Stimulated activated naive CD8-positive, alpha-beta T cell treated with anti-CD3 and anti-CD28 coated beads, Interleukin-15, Interleukin-2, amounts not matched to agents 100 ng/mL and 50 ng/mL, for 24 hours (primary cell): ENCODE measurements around the gene HS6ST3.

Source experiments
- H3K27ac Mint-ChIP-seq: one replicate; pipeline ENCODE4 v1.8.0; 2021; ENCODE audit warnings: mild to moderate bottlenecking, mixed read lengths
- H3K27me3 Mint-ChIP-seq: one replicate; pipeline ENCODE4 v1.8.0; 2021; ENCODE audit warnings: mixed read lengths
- H3K36me3 Mint-ChIP-seq: one replicate; pipeline ENCODE4 v1.8.0; 2021; ENCODE audit warnings: low read depth, mixed read lengths
- H3K4me1 Mint-ChIP-seq: one replicate; pipeline ENCODE4 v1.8.0; 2021; ENCODE audit warnings: low read depth, mixed read lengths
- H3K4me3 Mint-ChIP-seq: one replicate; pipeline ENCODE4 v1.8.0; 2021; ENCODE audit warnings: mild to moderate bottlenecking, mixed read lengths
- H3K9me3 Mint-ChIP-seq: one replicate; pipeline ENCODE4 v1.8.0; 2021; ENCODE audit warnings: mixed read lengths

HS6ST3 gene

DNA sequence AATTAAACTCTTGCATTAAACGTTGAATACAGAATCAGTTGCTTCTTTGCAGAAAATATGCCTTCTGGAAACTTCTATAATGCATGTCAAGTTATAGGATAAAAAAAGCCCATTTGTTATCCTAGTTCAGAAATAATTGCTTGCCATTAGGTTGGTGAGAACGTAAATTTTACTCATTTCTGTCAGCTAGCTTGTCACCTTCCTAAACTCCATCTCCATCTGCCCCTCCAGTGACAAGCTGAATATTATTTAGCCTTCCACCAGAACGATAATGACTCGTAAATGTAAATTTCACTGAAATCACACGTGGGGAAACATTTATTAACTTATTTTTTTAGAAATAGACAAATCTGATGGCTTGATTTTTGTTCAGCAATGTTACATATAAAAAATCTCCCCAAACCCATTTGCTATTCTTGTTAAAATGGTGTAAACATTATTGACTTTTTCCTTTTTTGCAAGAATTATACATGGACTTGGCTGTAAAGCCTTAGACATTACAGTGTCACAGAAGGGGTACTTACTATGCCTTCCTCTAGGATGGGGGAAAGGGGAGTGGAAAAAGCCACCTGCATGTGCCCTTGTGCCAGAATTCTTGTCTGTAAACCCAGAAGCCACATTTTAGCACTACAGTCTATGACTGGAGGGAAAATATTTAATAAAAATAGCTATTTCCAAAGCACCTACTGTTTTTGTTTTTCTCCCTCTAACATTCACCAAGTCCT is 577.5 kb downstream of the HS6ST3 start:
- no peaks in the 10 kb centered on the region for H3K4me1 Mint-ChIP-seq
- no peaks in the 10 kb centered on the region for H3K36me3 Mint-ChIP-seq
- no peaks in the 10 kb centered on the region for H3K27me3 Mint-ChIP-seq
- H3K9me3 Mint-ChIP-seq, result peaks cover 10% of the 10 kb centered on the region
- no peak overlapping the region for H3K27ac Mint-ChIP-seq
- no peak overlapping the region for H3K4me3 Mint-ChIP-seq

- no peaks in the 10 kb centered on the region for H3K4me1 Mint-ChIP-seq
- no peaks in the 10 kb centered on the region for H3K36me3 Mint-ChIP-seq
- H3K27ac Mint-ChIP-seq, result no peak overlapping the region
- H3K4me3 Mint-ChIP-seq, result no peak overlapping the region
- peaks cover 8% of the 10 kb centered on the region for H3K9me3 Mint-ChIP-seq
- no peaks in the 10 kb centered on the region for H3K27me3 Mint-ChIP-seq
These were observed 581.2 kb downstream of the HS6ST3 start for GRCh38 chr13:96671073-96671472.

DNA sequence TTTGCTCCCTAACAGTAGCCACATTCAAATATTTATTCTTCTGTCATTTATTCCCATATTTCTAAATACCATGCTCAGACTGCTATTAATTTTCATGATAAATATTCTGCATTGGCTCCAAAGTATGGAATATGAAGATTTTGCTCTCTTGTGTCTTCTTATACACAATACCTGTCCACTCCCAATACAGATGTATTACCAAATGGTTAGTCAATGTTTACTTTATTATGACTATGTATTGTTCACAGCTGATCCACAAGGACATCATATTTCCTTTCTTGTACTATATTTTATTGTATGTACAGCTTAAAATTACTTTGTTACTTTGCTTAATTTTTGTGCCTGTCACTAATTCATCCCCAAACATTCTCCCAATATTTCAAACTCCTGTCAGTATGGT is 582.1 kb downstream of the HS6ST3 start:
- no peaks in the 10 kb centered on the region for H3K4me1 Mint-ChIP-seq
- H3K27me3 Mint-ChIP-seq, result no peaks in the 10 kb centered on the region
- H3K36me3 Mint-ChIP-seq, result no peaks in the 10 kb centered on the region
- no peak overlapping the region for H3K27ac Mint-ChIP-seq
- H3K9me3 Mint-ChIP-seq, result peaks cover 8% of the 10 kb centered on the region
- H3K4me3 Mint-ChIP-seq, result no peak overlapping the region

DNA sequence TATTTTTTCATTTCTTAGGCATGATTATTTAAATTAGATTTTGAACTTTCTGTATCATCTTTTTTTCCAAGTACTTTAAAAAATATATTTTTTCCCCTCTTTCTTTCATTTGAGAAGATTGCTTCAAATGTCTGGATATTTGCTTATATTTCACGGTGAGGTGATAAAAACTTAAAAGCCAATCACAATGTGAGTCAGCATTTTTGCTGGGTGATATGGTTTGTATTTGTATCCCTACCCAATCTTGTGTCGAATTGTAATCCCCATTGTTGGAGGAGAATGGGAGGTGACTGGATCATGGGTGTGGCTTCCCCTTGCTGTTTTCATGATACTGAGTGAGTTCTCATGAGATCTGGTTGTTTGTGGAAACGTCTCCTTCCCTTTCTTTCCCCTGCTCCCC is 583.9 kb downstream of the HS6ST3 start:
- Mint-ChIP-seq H3K4me3 (no peak overlapping the region), H3K36me3 (no peaks in the 10 kb centered on the region), H3K27me3 (no peaks in the 10 kb centered on the region), H3K9me3 (peaks cover 8% of the 10 kb centered on the region), H3K27ac (no peak overlapping the region), H3K4me1 (no peaks in the 10 kb centered on the region)

- Mint-ChIP-seq H3K9me3 (peaks cover 5% of the 10 kb centered on the region), H3K27ac (no peak overlapping the region), H3K4me1 (no peaks in the 10 kb centered on the region), H3K36me3 (no peaks in the 10 kb centered on the region), H3K4me3 (no peak overlapping the region), H3K27me3 (no peaks in the 10 kb centered on the region)
These were observed 587.1 kb downstream of the HS6ST3 start for GRCh38 chr13:96677029-96677428.

- Mint-ChIP-seq H3K36me3 (no peaks in the 10 kb centered on the region), H3K27me3 (no peaks in the 10 kb centered on the region), H3K9me3 (peaks cover 5% of the 10 kb centered on the region), H3K27ac (no peak overlapping the region), H3K4me1 (no peaks in the 10 kb centered on the region), H3K4me3 (no peak overlapping the region)
These were observed 588.9 kb downstream of the HS6ST3 start for GRCh38 chr13:96678801-96679200.

DNA sequence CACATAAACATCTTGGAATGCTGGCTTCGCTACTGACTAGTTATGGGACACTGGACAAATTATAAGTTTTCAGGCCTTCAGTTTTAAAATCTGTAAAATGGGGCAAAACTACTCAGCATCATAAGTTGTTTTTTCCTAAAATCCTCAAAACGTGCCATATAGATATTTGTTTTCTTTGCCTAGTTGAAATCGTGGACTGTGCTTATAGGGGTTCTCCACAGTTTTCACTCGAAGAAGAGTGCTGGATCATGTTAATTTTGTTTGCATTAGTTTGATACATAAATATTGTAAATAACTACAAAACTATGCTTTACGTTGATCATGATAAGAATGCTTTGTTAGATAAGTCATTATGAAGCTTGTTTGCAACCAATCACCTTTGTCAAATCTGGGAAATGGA is 591.0 kb downstream of the HS6ST3 start:
- no peaks in the 10 kb centered on the region for H3K4me1 Mint-ChIP-seq

GRCh38 chr13:96681766-96682165 is 591.9 kb downstream of the HS6ST3 start:
- no peaks in the 10 kb centered on the region for H3K27me3 Mint-ChIP-seq
- no peak overlapping the region for H3K4me3 Mint-ChIP-seq
- no peak overlapping the region for H3K27ac Mint-ChIP-seq
- H3K36me3 Mint-ChIP-seq, result no peaks in the 10 kb centered on the region
- H3K4me1 Mint-ChIP-seq, result no peaks in the 10 kb centered on the region
- peaks cover 3% of the 10 kb centered on the region for H3K9me3 Mint-ChIP-seq

More for the DNA sequence above, 591.0 kb downstream of the HS6ST3 start:
- peaks cover 3% of the 10 kb centered on the region for H3K9me3 Mint-ChIP-seq
- no peak overlapping the region for H3K27ac Mint-ChIP-seq
- no peak overlapping the region for H3K4me3 Mint-ChIP-seq
- H3K27me3 Mint-ChIP-seq, result no peaks in the 10 kb centered on the region
- no peaks in the 10 kb centered on the region for H3K36me3 Mint-ChIP-seq

DNA sequence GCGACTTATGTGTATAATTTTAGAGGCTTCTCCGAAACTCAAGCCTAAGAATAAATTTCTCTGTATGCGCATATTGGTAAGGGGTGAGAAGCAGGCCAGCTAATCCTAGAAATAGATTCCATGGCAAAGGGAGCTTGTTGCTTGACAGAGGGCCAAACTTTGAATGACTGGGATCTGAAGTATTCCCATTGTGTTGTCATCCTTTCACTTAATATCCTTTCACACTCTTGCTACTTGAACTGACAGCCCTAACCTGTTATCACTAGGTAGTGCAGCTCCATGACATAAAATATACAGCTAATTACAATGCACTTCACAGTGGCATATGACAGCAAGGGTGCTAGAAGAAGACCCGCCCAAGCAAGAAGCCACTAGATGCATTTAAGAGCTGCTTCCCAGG is 594.6 kb downstream of the HS6ST3 start:
- Mint-ChIP-seq H3K27me3 (no peaks in the 10 kb centered on the region), H3K27ac (no peak overlapping the region), H3K36me3 (no peaks in the 10 kb centered on the region), H3K4me3 (no peak overlapping the region), H3K4me1 (no peaks in the 10 kb centered on the region), H3K9me3 (peaks cover 7% of the 10 kb centered on the region)

GRCh38 chr13:96684907-96685306 is 595.0 kb downstream of the HS6ST3 start:
- no peak overlapping the region for H3K4me3 Mint-ChIP-seq
- H3K27ac Mint-ChIP-seq, result no peak overlapping the region
- no peaks in the 10 kb centered on the region for H3K36me3 Mint-ChIP-seq
- H3K27me3 Mint-ChIP-seq, result no peaks in the 10 kb centered on the region
- no peaks in the 10 kb centered on the region for H3K4me1 Mint-ChIP-seq
- peaks cover 7% of the 10 kb centered on the region for H3K9me3 Mint-ChIP-seq

DNA sequence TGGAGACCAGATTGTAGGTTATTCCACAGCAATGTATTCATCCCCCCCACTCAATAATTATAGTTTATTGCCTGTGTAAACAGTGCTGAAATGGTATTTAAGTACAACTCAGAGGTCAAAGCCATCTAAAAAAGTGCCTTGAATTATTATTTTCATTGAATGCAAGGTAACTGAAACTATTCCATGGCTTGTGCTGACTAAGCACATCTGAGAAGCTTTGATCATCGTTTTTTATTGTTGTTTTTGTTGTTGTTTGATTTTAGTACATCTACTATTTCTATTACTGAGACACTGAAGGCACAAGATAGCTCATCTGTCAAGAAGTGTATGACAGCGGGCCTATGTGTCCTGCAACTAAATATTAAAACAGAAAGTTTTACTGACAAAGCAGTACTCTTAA is 596.4 kb downstream of the HS6ST3 start:
- no peaks in the 10 kb centered on the region for H3K4me1 Mint-ChIP-seq

DNA sequence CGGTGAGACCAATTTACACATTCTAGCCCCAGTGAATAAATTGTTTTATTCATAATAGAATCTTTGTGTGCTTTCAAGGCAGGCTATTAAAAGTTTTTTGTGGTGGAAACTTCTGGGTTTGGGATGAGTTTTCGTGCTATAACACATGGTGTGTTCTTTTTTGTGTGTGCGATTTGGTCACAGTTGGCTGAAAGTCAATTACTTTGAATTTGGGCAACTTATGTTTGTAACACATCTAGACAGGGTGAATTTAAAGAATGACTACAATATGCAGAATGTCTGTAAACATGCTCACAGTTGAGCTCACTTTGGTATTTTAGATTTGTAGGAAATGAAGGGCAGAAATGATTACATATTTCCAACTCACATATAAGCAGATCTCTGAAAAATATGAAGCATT is 597.3 kb downstream of the HS6ST3 start:
- Mint-ChIP-seq H3K4me1 (no peaks in the 10 kb centered on the region), H3K27me3 (no peaks in the 10 kb centered on the region), H3K36me3 (no peaks in the 10 kb centered on the region), H3K27ac (no peak overlapping the region), H3K9me3 (peaks cover 11% of the 10 kb centered on the region), H3K4me3 (no peak overlapping the region)

More for the DNA sequence above, 596.4 kb downstream of the HS6ST3 start:
- H3K9me3 Mint-ChIP-seq, result peaks cover 7% of the 10 kb centered on the region
- H3K27me3 Mint-ChIP-seq, result no peaks in the 10 kb centered on the region
- no peak overlapping the region for H3K27ac Mint-ChIP-seq
- no peak overlapping the region for H3K4me3 Mint-ChIP-seq
- H3K36me3 Mint-ChIP-seq, result no peaks in the 10 kb centered on the region

DNA sequence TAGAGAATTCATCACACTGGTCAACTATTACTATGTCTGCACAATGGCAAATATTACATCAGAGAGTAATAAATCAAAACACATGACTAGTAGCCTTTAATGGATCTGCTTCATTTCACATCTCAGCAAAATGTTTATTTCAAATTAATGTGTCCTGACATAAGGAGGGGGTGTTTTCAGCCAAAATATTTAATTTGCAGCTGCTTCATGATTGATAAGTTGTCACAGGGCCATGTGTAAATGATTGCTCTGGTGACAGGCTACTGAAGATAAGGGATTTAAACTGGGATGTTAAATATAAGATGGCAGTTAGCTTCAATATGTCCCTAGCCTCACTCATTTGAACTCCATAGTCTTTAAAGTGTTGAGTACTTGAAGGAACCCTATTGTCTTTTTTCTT is 601.1 kb downstream of the HS6ST3 start:
- Mint-ChIP-seq H3K27ac (no peak overlapping the region), H3K4me3 (no peak overlapping the region), H3K36me3 (no peaks in the 10 kb centered on the region), H3K27me3 (no peaks in the 10 kb centered on the region), H3K9me3 (peaks cover 11% of the 10 kb centered on the region), H3K4me1 (no peaks in the 10 kb centered on the region)

- Mint-ChIP-seq H3K4me1 (no peaks in the 10 kb centered on the region), H3K9me3 (peaks cover 18% of the 10 kb centered on the region), H3K36me3 (no peaks in the 10 kb centered on the region), H3K27me3 (no peaks in the 10 kb centered on the region), H3K27ac (no peak overlapping the region), H3K4me3 (no peak overlapping the region)
These were observed 606.5 kb downstream of the HS6ST3 start for GRCh38 chr13:96696389-96696900.

DNA sequence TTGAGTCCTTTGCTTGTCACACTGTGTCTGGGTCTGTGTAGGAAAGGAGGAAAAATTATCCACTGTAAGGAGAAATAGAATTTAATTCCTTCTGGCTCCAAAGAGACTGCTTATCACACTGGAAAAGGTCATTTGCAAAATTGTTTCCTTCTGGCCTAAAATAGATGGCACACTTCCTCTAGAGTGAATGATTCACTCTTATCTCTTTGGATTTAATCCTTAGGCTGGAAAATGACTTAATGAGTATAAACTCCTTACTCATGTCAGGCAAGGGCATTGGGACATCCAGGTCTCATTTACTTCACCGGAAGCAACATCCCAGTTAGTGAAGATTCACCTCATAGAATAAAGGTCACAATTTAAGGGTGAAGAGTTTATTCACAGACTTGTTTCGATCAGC is 610.8 kb downstream of the HS6ST3 start:
- Mint-ChIP-seq H3K9me3 (peaks cover 12% of the 10 kb centered on the region), H3K4me3 (no peak overlapping the region), H3K4me1 (no peaks in the 10 kb centered on the region), H3K36me3 (no peaks in the 10 kb centered on the region), H3K27ac (no peak overlapping the region), H3K27me3 (no peaks in the 10 kb centered on the region)

DNA sequence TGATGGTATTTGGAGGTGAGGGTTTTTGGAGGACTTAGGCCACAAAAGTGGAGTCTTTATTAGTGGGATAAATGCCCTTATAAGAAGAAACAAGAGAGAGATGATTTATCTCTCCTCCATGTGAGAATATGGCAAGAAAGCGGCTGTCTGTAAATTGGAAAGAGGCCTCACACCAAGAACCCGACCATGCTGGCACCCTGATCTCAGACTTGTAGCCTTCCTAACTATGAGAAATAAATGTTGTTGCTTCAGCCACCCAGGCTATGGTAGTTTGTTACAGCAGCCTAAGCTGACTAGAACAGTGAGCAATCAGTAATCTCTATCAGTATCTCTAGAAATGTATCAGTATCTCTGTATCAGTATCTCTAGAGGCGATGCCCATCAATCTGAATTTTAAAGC is 617.2 kb downstream of the HS6ST3 start:
- Mint-ChIP-seq H3K4me1 (no peaks in the 10 kb centered on the region), H3K36me3 (no peaks in the 10 kb centered on the region), H3K27me3 (no peaks in the 10 kb centered on the region), H3K27ac (no peak overlapping the region), H3K4me3 (no peak overlapping the region), H3K9me3 (no peaks in the 10 kb centered on the region)
